ENCODE measurements around the gene LAPTM4A.

LAPTM4A gene

DNA sequence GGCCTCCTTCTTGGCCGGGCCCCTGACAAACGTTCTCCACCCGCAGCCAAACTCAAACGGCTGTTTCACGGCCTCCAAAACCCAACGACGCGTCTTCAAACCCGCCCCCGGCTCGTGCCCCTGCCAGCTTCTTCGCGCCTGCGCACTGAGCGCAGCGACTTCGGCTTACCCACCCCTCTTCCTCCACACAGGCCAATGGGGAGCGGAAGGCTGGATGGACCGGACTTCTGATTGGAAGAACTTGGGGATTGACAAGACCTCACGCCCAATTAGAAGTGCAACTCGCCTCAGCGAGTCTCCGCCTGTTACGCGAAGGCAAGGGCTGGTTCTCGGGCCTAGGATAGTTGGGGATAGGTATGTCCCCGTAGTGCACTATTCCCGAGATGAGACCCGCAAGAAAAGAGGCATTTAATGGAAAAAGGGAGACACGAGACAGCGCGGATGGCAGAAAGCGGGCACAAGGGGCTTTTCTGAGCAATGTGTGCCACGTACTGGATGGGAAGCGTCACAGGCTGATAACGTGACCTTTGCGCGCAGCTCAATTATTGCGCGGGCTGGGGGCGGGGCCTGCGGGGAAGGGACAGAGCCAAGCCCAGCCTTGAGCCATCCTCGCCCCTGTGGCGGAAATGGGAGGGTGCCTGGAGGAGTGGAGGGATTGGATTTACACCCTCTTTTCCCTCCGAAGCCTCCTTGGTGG lies at the start of gene LAPTM4A:
Gene LAPTM4A, minus strand, starts transcription at position 97 of the 697 bp plus-strand sequence. CDS start 108 bp downstream, outside the sequence.
- Mint-ChIP-seq H3K27ac (ENCODE audit: low read depth) (no peak within 1 kb of the TSS), H3K9me3 (no peaks in the 10 kb centered on the region), H3K4me1 (no peaks in the 10 kb centered on the region), H3K36me3 (ENCODE audit: insufficient read depth) (peaks cover 6% of the 10 kb centered on the region), H3K4me3 (no peak within 1 kb of the TSS), H3K27me3 (peaks cover 27% of the 10 kb centered on the region)
- peak; percentile 93 to 96 for DNase-seq (ENCODE audit: low spot score in 2 of 2)
- peak; percentile 93 for ATAC-seq (replicated peaks; ENCODE audit: extremely low read depth, poor library complexity, severe bottlenecking)

DNA sequence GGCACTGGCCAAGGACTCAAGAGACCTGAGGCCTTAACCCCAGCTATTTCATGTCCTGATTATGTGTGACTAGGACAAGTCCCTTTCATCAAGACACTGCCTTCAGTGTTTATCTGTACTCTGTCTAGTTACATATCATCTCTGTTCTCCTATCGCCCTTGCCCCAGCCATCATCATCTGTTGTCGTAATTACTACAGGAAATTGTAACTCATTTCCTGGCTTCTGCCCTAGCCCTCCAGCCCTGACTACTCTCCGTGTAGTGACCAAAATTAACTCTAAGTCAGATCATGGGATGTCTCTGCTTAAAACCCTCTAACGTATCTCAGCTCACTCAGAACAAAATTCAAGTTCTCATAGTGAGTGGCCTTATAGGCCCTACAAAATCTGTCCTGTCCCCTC lies 49.3 kb upstream of the LAPTM4A start:
- H3K4me1 Mint-ChIP-seq = no peaks in the 10 kb centered on the region
- DNase-seq (ENCODE audit: low spot score in 2 of 2) = no peak
- H3K36me3 Mint-ChIP-seq (ENCODE audit: insufficient read depth) = no peaks in the 10 kb centered on the region
- no peaks in the 10 kb centered on the region for H3K9me3 Mint-ChIP-seq
- no peak overlapping the region for H3K4me3 Mint-ChIP-seq
- no peak overlapping the region for H3K27ac Mint-ChIP-seq (ENCODE audit: low read depth)
- peaks cover 26% of the 10 kb centered on the region for H3K27me3 Mint-ChIP-seq
- no peak for ATAC-seq (replicated peaks; ENCODE audit: extremely low read depth, poor library complexity, severe bottlenecking)

DNA sequence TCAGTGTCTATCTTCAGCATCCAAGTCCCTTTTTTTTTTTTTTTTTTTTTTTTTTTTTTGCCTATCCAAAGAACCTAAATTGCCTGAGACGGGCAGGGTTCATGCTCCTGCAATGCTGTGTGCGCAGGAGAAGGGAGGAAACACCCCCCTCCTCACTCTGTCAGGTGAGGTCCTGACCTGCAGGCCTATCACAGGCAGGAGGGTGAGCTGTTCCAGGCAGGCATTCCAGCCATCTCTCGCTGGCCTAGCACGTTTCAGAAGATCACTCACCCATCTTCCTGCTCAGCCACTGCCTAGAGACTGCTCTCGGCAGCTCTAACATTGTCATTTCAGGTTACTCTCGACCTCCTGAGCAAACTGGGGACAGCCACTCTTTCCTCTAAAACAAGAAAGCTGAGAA lies 48.4 kb upstream of the LAPTM4A start:
- peaks cover 16% of the 10 kb centered on the region for H3K27me3 Mint-ChIP-seq
- ATAC-seq (replicated peaks; ENCODE audit: extremely low read depth, poor library complexity, severe bottlenecking) (no peak), DNase-seq (ENCODE audit: low spot score in 2 of 2) (no peak)
- no peaks in the 10 kb centered on the region for H3K36me3 Mint-ChIP-seq (ENCODE audit: insufficient read depth)
- H3K27ac Mint-ChIP-seq (ENCODE audit: low read depth) = no peak overlapping the region
- no peak overlapping the region for H3K4me3 Mint-ChIP-seq
- H3K4me1 Mint-ChIP-seq = no peaks in the 10 kb centered on the region
- H3K9me3 Mint-ChIP-seq = no peaks in the 10 kb centered on the region

DNA sequence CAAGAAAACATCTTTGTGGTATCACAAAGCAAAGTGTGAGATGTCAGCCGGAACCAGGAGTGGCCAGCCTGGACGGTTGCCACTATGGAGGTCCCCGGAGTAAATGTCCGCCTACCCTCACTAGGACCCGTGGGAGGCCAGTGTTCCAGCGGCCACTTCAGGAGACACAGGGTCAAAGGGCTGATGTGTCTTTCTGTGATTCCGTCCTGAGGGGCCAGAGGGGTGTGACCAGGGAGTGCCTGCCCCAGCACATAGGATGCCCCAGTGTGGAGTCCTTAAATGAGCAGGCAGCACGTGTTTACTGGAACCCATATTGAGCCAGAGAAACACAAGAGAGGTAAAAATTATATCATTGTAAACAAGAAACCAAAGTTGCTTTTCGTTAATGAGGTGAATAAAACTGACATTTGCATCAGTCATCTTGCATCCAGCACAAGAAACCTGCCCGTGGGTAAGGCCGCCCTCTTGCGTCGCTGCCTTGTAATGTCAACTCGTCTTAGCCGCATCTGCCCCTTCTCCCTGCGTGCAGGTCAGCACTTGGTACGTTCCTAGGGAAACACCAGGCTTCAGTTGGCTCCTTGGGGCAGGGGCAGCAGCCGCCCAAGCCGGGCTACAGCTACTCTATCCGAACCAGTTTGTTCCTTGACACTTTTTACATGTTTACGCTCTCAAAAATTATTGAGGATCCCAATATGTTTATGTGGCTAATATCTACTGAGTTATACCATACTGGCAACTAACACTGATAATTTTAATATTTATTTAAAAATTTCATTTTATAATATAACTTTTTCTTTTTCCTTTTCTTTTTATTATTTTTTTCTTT lies 46.7 kb upstream of the LAPTM4A start:
- H3K27ac Mint-ChIP-seq (ENCODE audit: low read depth) = no peak overlapping the region
- ATAC-seq (replicated peaks; ENCODE audit: extremely low read depth, poor library complexity, severe bottlenecking) = peak; percentile 68
- no peaks in the 10 kb centered on the region for H3K9me3 Mint-ChIP-seq
- no peaks in the 10 kb centered on the region for H3K36me3 Mint-ChIP-seq (ENCODE audit: insufficient read depth)
- peaks cover 25% of the 10 kb centered on the region for H3K27me3 Mint-ChIP-seq
- H3K4me1 Mint-ChIP-seq = no peaks in the 10 kb centered on the region
- peak; percentile 57 to 61 for DNase-seq (ENCODE audit: low spot score in 2 of 2)
- H3K4me3 Mint-ChIP-seq = no peak overlapping the region

DNA sequence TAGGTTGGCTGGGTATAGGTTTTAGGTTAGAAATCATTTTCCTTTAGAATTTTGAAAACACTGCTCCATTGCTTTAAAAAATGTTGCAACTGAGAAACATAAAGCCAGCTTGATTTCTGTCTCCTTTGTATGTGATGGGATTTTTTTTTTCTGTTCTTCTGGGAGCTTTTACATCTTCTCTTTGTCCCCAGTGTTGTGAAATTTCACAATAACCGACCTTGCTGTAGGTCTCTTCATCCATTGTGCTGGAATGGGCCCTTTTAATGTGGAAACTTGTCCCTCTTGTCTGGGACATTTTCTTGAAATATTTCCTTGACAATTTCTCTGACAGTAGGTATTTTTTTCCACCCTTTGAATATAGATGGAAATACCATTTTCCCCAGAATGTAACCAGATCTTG lies 44.0 kb upstream of the LAPTM4A start:
- Mint-ChIP-seq H3K4me3 (no peak overlapping the region), H3K9me3 (no peaks in the 10 kb centered on the region), H3K27ac (ENCODE audit: low read depth) (no peak overlapping the region), H3K27me3 (peaks cover 38% of the 10 kb centered on the region), H3K36me3 (ENCODE audit: insufficient read depth) (no peaks in the 10 kb centered on the region), H3K4me1 (no peaks in the 10 kb centered on the region)
- ATAC-seq (replicated peaks; ENCODE audit: extremely low read depth, poor library complexity, severe bottlenecking) (no peak), DNase-seq (ENCODE audit: low spot score in 2 of 2) (no peak)

DNA sequence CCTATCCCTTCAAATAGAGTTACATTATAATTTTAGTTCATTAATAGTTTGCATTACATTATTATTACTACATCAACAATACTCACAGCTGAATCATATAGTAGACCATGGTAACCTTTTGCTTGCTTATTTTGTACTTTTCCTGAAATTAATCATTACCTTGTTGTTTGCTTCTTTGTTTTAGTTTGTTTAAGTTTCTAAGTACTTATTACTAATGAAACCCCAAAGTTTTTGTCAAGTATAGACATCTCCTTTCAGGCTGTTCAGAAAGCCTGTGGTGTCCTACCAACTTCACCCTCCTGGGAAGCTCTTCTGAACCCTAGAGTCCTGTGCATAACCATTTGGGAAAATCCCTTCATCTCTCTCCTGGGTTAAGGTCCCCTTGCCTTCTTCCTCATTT lies 43.5 kb upstream of the LAPTM4A start:
- DNase-seq (ENCODE audit: low spot score in 2 of 2) (no peak), ATAC-seq (replicated peaks; ENCODE audit: extremely low read depth, poor library complexity, severe bottlenecking) (no peak)
- Mint-ChIP-seq H3K27me3 (peaks cover 42% of the 10 kb centered on the region), H3K4me1 (no peaks in the 10 kb centered on the region), H3K36me3 (ENCODE audit: insufficient read depth) (no peaks in the 10 kb centered on the region), H3K27ac (ENCODE audit: low read depth) (no peak overlapping the region), H3K4me3 (no peak overlapping the region), H3K9me3 (no peaks in the 10 kb centered on the region)

DNA sequence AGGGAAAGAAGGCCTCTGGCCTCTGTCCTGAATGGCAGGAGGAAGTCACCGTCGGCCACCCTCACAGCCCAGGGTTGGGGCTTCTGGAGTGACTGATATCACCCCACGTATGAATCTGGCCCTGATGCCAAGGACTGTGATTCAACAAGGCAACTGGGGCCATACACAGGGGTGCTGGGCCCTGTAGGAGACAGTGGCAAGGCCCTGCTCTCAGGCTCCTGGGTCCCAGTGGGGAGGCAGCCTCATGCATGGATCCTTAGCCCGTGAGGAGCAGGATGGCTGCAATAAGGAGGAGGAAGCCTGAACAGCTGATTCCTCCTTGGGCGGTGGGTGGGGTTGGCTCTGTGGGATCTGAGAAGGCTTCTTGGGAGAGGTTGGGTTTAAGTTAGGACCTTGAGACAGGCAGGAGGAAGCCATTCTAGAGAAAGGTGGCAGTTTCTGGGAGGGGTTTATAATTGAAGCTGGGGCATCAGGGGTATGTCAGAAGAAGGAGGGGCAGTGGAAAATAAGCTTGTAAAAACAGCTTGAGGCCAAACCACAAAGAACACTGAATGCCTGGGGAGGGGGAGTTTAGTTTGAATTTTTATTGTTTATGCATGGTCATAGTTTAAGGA lies 42.8 kb upstream of the LAPTM4A start:
- no peak overlapping the region for H3K27ac Mint-ChIP-seq (ENCODE audit: low read depth)
- no peaks in the 10 kb centered on the region for H3K9me3 Mint-ChIP-seq
- H3K27me3 Mint-ChIP-seq = peaks cover 42% of the 10 kb centered on the region

DNA sequence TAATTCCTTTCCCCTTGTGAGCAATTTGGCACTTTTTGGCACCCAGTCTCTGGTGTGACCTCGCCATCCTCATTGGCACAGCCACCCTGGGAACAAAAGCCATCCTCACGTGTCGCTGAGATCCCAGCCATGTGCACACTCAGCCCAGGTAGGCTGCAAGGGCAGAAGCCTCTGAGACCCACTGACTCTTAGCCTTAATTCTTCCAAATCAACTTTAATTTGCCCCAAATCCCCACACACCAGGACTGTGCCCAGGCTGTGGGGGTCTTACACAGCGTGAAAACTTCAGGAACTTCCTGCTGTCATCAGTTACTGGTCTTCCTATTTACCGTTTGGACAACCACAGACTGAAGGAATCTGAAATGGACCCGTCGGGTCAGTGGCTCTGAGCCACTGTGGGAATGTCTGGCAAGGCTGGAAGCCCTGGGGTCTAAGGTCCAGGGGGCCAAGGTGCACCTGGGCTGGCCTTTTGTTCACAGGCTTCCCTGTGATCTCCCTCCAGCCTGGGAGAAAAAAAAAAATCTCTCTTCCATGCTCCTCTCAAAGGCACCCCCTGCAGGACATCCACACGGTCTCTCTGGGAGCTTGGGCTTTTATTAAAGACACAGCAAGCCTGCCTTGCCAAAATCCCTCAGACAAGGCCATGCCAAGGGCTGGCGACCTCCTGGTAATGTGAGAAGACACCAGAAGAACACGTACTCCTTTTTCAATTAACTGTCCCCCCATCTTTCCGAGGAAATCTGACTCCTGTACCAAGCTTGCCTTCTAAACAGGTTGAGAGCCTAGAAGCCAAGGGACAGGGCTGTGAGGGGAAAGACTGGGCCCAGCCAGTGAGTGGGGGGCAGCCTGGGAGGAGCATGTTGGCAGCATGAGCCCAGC lies 42.1 kb upstream of the LAPTM4A start:
- DNase-seq (ENCODE audit: low spot score in 2 of 2) (no peak), ATAC-seq (replicated peaks; ENCODE audit: extremely low read depth, poor library complexity, severe bottlenecking) (no peak)
- Mint-ChIP-seq H3K27me3 (peaks cover 42% of the 10 kb centered on the region), H3K4me3 (no peak overlapping the region), H3K9me3 (no peaks in the 10 kb centered on the region), H3K36me3 (ENCODE audit: insufficient read depth) (no peaks in the 10 kb centered on the region), H3K27ac (ENCODE audit: low read depth) (no peak overlapping the region), H3K4me1 (no peaks in the 10 kb centered on the region)

More for the DNA sequence above, 42.8 kb upstream of the LAPTM4A start:
- Mint-ChIP-seq H3K4me1 (no peaks in the 10 kb centered on the region), H3K4me3 (no peak overlapping the region), H3K36me3 (ENCODE audit: insufficient read depth) (no peaks in the 10 kb centered on the region)
- no peak for DNase-seq (ENCODE audit: low spot score in 2 of 2)
- ATAC-seq (replicated peaks; ENCODE audit: extremely low read depth, poor library complexity, severe bottlenecking) = no peak

DNA sequence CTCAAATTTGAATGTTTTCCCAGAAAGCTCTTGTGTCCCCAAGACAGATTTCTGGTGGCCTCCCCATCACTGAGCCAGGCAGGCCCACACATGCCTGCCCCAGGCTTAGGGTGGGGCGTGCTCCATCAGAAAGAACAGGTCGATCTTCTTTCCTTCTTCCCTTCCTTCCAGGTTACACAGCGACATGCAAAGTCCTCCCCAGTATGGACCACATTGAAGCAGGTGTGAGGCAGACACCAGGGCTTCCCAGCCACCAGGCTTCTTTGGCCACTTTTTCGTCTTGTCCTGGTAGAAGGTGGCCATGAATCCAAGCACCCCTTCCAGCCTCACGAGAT lies 41.4 kb upstream of the LAPTM4A start:
- DNase-seq (ENCODE audit: low spot score in 2 of 2) = no peak
- H3K27me3 Mint-ChIP-seq = peaks cover 42% of the 10 kb centered on the region
- no peaks in the 10 kb centered on the region for H3K4me1 Mint-ChIP-seq
- H3K27ac Mint-ChIP-seq (ENCODE audit: low read depth) = no peak overlapping the region
- no peak overlapping the region for H3K4me3 Mint-ChIP-seq
- no peak for ATAC-seq (replicated peaks; ENCODE audit: extremely low read depth, poor library complexity, severe bottlenecking)
- H3K36me3 Mint-ChIP-seq (ENCODE audit: insufficient read depth) = no peaks in the 10 kb centered on the region
- H3K9me3 Mint-ChIP-seq = no peaks in the 10 kb centered on the region

DNA sequence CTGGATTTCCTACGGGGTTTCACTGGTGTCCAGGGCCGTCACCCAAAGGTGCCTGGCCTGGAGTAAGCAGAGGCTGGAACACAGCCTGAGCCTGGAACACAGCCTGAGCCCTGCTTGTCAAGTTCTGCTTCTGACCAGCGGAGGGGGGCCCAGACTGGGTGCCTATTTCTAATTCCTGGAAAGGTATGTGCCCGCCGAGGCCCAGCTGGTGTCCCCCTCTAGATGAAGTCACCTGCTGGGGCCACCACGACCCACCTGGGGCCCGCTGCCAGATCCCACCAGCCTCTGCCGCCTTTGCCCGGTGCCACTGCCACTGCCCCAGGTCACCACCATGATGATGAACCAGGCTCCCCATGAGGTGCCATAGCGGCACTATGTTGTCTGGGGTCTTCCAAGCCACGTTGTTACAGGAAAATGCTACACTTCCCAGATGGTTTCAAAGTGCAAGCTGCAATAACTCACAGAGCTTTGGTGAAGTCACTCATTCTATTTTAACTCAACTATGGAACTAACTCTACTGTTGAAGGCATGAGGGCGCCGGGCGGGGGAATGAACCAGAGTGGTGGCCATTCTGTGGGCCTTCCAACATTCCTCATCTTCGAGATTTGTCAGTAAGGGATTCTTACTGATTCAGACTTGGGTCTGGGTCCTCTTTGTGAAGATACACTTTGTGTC lies 40.9 kb upstream of the LAPTM4A start:
- Mint-ChIP-seq H3K36me3 (ENCODE audit: insufficient read depth) (no peaks in the 10 kb centered on the region), H3K27ac (ENCODE audit: low read depth) (no peak overlapping the region), H3K27me3 (peaks cover 42% of the 10 kb centered on the region), H3K4me3 (no peak overlapping the region), H3K9me3 (no peaks in the 10 kb centered on the region), H3K4me1 (no peaks in the 10 kb centered on the region)
- ATAC-seq (replicated peaks; ENCODE audit: extremely low read depth, poor library complexity, severe bottlenecking) (no peak), DNase-seq (ENCODE audit: low spot score in 2 of 2) (no peak)

DNA sequence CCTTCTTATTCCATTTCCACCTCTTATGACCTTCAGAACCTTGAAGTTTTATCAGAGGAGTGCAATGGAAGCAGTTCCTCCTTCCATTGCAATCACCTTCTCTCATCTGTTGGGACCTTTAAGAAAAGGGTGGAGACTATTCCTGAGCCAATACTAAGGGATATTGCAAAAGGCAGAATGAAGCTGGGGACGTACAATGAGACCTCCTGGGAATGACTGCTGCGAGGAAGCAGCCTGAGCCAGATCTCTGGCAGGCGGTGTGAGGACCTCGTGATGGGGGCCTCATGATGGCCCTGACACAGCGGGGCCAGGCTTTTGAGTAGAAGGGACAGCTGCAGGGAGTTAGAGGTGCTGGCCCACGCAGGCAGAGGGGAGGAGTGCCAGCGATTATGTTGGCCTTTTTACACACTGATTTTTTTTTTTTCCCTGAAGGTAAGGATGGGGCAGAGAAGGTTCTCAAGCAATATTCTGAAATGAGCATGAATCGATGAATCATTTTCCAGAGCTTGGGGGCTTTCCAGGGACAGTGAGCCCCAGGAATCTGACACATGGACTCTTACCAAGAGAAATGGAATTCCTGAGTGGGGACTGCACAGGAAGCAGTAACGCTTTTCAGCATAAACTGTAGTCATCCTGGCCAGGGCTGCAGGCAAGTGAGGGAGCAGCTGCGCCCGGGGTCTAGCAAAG lies 40.0 kb upstream of the LAPTM4A start:
- no peaks in the 10 kb centered on the region for H3K4me1 Mint-ChIP-seq
- ATAC-seq (replicated peaks; ENCODE audit: extremely low read depth, poor library complexity, severe bottlenecking) (no peak), DNase-seq (ENCODE audit: low spot score in 2 of 2) (no peak)

More for the DNA sequence above, 40.0 kb upstream of the LAPTM4A start:
- Mint-ChIP-seq H3K27me3 (peaks cover 42% of the 10 kb centered on the region), H3K27ac (ENCODE audit: low read depth) (no peak overlapping the region), H3K4me3 (no peak overlapping the region), H3K36me3 (ENCODE audit: insufficient read depth) (no peaks in the 10 kb centered on the region), H3K9me3 (no peaks in the 10 kb centered on the region)
